ENCODE measurements around the gene TRH.

The TRH gene

GRCh38 chr3:129974564-129974832 is at the start of gene TRH:
Gene TRH, plus strand, starts transcription at chr3:129974720. Its CDS starts 1,097 bp downstream, at chr3:129975817.
- H3K9me3 Mint-ChIP-seq, result no peaks in the 10 kb centered on the region
- H3K36me3 Mint-ChIP-seq (ENCODE audit: low read depth), result no peaks in the 10 kb centered on the region
- peaks cover 59% of the 10 kb centered on the region for H3K27me3 Mint-ChIP-seq
- H3K27ac Mint-ChIP-seq, result no peak within 1 kb of the TSS
- intact Hi-C loops (cut with micrococcal nuclease), result no loop called here
- peaks cover 18% of the 10 kb centered on the region for H3K4me1 Mint-ChIP-seq (ENCODE audit: low read depth)
- peak within 1 kb of the TSS; percentile 61 for H3K4me3 Mint-ChIP-seq

- Mint-ChIP-seq H3K27me3 (peaks cover 2% of the 10 kb centered on the region), H3K36me3 (ENCODE audit: low read depth) (no peaks in the 10 kb centered on the region), H3K27ac (no peak overlapping the region), H3K4me3 (no peak overlapping the region), H3K4me1 (ENCODE audit: low read depth) (no peaks in the 10 kb centered on the region), H3K9me3 (peaks cover 23% of the 10 kb centered on the region)
- intact Hi-C loops (cut with micrococcal nuclease), result no loop called here
Measured at GRCh38 chr3:129927072-129927471, 47.4 kb upstream of the TRH start.

- Mint-ChIP-seq H3K4me3 (no peak overlapping the region), H3K36me3 (ENCODE audit: low read depth) (no peaks in the 10 kb centered on the region), H3K27me3 (peaks cover 5% of the 10 kb centered on the region), H3K9me3 (peaks cover 23% of the 10 kb centered on the region), H3K4me1 (ENCODE audit: low read depth) (peaks cover 4% of the 10 kb centered on the region), H3K27ac (no peak overlapping the region)
- intact Hi-C loops (cut with micrococcal nuclease), result no loop called here
Measured at GRCh38 chr3:129929383-129929782, 45.1 kb upstream of the TRH start.

- peaks cover 13% of the 10 kb centered on the region for H3K9me3 Mint-ChIP-seq
- H3K4me1 Mint-ChIP-seq (ENCODE audit: low read depth), result peaks cover 10% of the 10 kb centered on the region
- no peaks in the 10 kb centered on the region for H3K36me3 Mint-ChIP-seq (ENCODE audit: low read depth)
- H3K27ac Mint-ChIP-seq, result no peak overlapping the region
- H3K4me3 Mint-ChIP-seq, result no peak overlapping the region
- intact Hi-C loops (cut with micrococcal nuclease), result loop anchor here (5.0 kb wide), 2 partner anchors 41 to 306 kb away; partner anchors contain the start of gene TMCC1
- H3K27me3 Mint-ChIP-seq, result peaks cover 2% of the 10 kb centered on the region
Measured at GRCh38 chr3:129933471-129933870, 41.0 kb upstream of the TRH start.

- intact Hi-C loops (cut with micrococcal nuclease), result loop anchor here (1.0 to 5.0 kb wide), 5 partner anchors 42 to 444 kb away; partner anchors contain the start of gene TMCC1
- no peak overlapping the region for H3K27ac Mint-ChIP-seq
- peaks cover 6% of the 10 kb centered on the region for H3K9me3 Mint-ChIP-seq
- H3K27me3 Mint-ChIP-seq, result peaks cover 5% of the 10 kb centered on the region
- H3K4me3 Mint-ChIP-seq, result peak overlapping the region; percentile 50
- H3K4me1 Mint-ChIP-seq (ENCODE audit: low read depth), result peaks cover 10% of the 10 kb centered on the region
- no peaks in the 10 kb centered on the region for H3K36me3 Mint-ChIP-seq (ENCODE audit: low read depth)
Measured at GRCh38 chr3:129934234-129935123, 40.0 kb upstream of the TRH start.

- peak overlapping the region; percentile 47 for H3K4me3 Mint-ChIP-seq
- H3K4me1 Mint-ChIP-seq (ENCODE audit: low read depth), result peaks cover 10% of the 10 kb centered on the region
- intact Hi-C loops (cut with micrococcal nuclease), result no loop called here
- no peaks in the 10 kb centered on the region for H3K9me3 Mint-ChIP-seq
- no peak overlapping the region for H3K27ac Mint-ChIP-seq
- H3K27me3 Mint-ChIP-seq, result peaks cover 6% of the 10 kb centered on the region
- no peaks in the 10 kb centered on the region for H3K36me3 Mint-ChIP-seq (ENCODE audit: low read depth)
Measured at GRCh38 chr3:129936757-129937156, 37.8 kb upstream of the TRH start.

- no peaks in the 10 kb centered on the region for H3K9me3 Mint-ChIP-seq
- H3K27me3 Mint-ChIP-seq, result peaks cover 9% of the 10 kb centered on the region
- H3K27ac Mint-ChIP-seq, result no peak overlapping the region
- H3K4me3 Mint-ChIP-seq, result no peak overlapping the region
- peaks cover 16% of the 10 kb centered on the region for H3K4me1 Mint-ChIP-seq (ENCODE audit: low read depth)
- H3K36me3 Mint-ChIP-seq (ENCODE audit: low read depth), result no peaks in the 10 kb centered on the region
- intact Hi-C loops (cut with micrococcal nuclease), result no loop called here
Measured at GRCh38 chr3:129937717-129938116, 36.8 kb upstream of the TRH start.

GRCh38 chr3:129938140-129938930 is 36.2 kb upstream of the TRH start:
- peaks cover 16% of the 10 kb centered on the region for H3K4me1 Mint-ChIP-seq (ENCODE audit: low read depth)
- peaks cover 10% of the 10 kb centered on the region for H3K27me3 Mint-ChIP-seq
- intact Hi-C loops (cut with micrococcal nuclease), result no loop called here
- H3K4me3 Mint-ChIP-seq, result no peak overlapping the region
- no peaks in the 10 kb centered on the region for H3K36me3 Mint-ChIP-seq (ENCODE audit: low read depth)
- H3K9me3 Mint-ChIP-seq, result no peaks in the 10 kb centered on the region
- H3K27ac Mint-ChIP-seq, result no peak overlapping the region

- intact Hi-C loops (cut with micrococcal nuclease), result no loop called here
- H3K27ac Mint-ChIP-seq, result no peak overlapping the region
- no peak overlapping the region for H3K4me3 Mint-ChIP-seq
- H3K9me3 Mint-ChIP-seq, result no peaks in the 10 kb centered on the region
- peaks cover 18% of the 10 kb centered on the region for H3K4me1 Mint-ChIP-seq (ENCODE audit: low read depth)
- H3K27me3 Mint-ChIP-seq, result peaks cover 8% of the 10 kb centered on the region
- no peaks in the 10 kb centered on the region for H3K36me3 Mint-ChIP-seq (ENCODE audit: low read depth)
Measured at GRCh38 chr3:129940086-129940485, 34.4 kb upstream of the TRH start.

- Mint-ChIP-seq H3K36me3 (ENCODE audit: low read depth) (no peaks in the 10 kb centered on the region), H3K4me1 (ENCODE audit: low read depth) (peaks cover 20% of the 10 kb centered on the region), H3K27ac (no peak overlapping the region), H3K4me3 (no peak overlapping the region), H3K9me3 (no peaks in the 10 kb centered on the region), H3K27me3 (peaks cover 10% of the 10 kb centered on the region)
- intact Hi-C loops (cut with micrococcal nuclease), result loop anchor here (1.0 to 2.0 kb wide), 2 partner anchors 61 to 156 kb away; no protein-coding TSS in a partner anchor
Measured at GRCh38 chr3:129942296-129942695, 32.2 kb upstream of the TRH start.

GRCh38 chr3:129943020-129943419 is 31.5 kb upstream of the TRH start:
- H3K36me3 Mint-ChIP-seq (ENCODE audit: low read depth), result no peaks in the 10 kb centered on the region
- H3K4me3 Mint-ChIP-seq, result no peak overlapping the region
- H3K27ac Mint-ChIP-seq, result no peak overlapping the region
- peaks cover 14% of the 10 kb centered on the region for H3K27me3 Mint-ChIP-seq
- intact Hi-C loops (cut with micrococcal nuclease), result loop anchor here (2.0 kb wide), 1 partner anchor 60 kb away; no protein-coding TSS in a partner anchor
- no peaks in the 10 kb centered on the region for H3K9me3 Mint-ChIP-seq
- peaks cover 28% of the 10 kb centered on the region for H3K4me1 Mint-ChIP-seq (ENCODE audit: low read depth)

- Mint-ChIP-seq H3K4me1 (ENCODE audit: low read depth) (peaks cover 34% of the 10 kb centered on the region), H3K27me3 (peaks cover 15% of the 10 kb centered on the region), H3K27ac (peak overlapping the region; percentile 19), H3K9me3 (no peaks in the 10 kb centered on the region), H3K36me3 (ENCODE audit: low read depth) (no peaks in the 10 kb centered on the region), H3K4me3 (no peak overlapping the region)
- intact Hi-C loops (cut with micrococcal nuclease), result no loop called here
Measured at GRCh38 chr3:129944709-129945108, 29.8 kb upstream of the TRH start.

GRCh38 chr3:129947538-129948240 is 26.8 kb upstream of the TRH start:
- no peak overlapping the region for H3K4me3 Mint-ChIP-seq
- H3K27ac Mint-ChIP-seq, result peak overlapping the region; percentile 52
- peaks cover 11% of the 10 kb centered on the region for H3K27me3 Mint-ChIP-seq
- intact Hi-C loops (cut with micrococcal nuclease), result no loop called here
- H3K36me3 Mint-ChIP-seq (ENCODE audit: low read depth), result no peaks in the 10 kb centered on the region
- peaks cover 28% of the 10 kb centered on the region for H3K4me1 Mint-ChIP-seq (ENCODE audit: low read depth)
- H3K9me3 Mint-ChIP-seq, result no peaks in the 10 kb centered on the region

All from dendritic cell treated with granulocyte-macrophage colony-stimulating factor and Interleukin-4, amounts not matched to agents 40 ng/mL and 50 ng/mL, for 4 days (primary cell).